Activated naive CD4-positive, alpha-beta T cell treated with anti-CD3 and anti-CD28 coated beads for 36 hours (primary cell): Measurements from ENCODE around the gene BCL7C. TPM values are rescaled to one million over a fixed set of nuclear protein-coding genes. Genes with fewer than 3 reads are reported as not detected.

Experiments
- CTCF ChIA-PET: fragments of 350-600 bp; sonication (Branson Sonifier 250); formaldehyde crosslinking; loops from one replicate; lab custom pipeline; 2021; ENCODE audit warnings: antibody characterized with exemption; lab: Charles Lee
- DNase-seq: peaks from one replicate; pipeline ENCODE4 v3.0.0-alpha.2; 2020
- H3K27ac Mint-ChIP-seq: one replicate; pipeline ENCODE4 v1.8.0; 2021; ENCODE audit warnings: mild to moderate bottlenecking, mixed read lengths
- H3K27me3 Mint-ChIP-seq: one replicate; pipeline ENCODE4 v1.8.0; 2021; ENCODE audit warnings: low read depth, mixed read lengths
- H3K36me3 Mint-ChIP-seq: one replicate; pipeline ENCODE4 v1.8.0; 2021; ENCODE audit warnings: low read depth, mixed read lengths
- H3K4me1 Mint-ChIP-seq: one replicate; pipeline ENCODE4 v1.8.0; 2021; ENCODE audit warnings: low read depth, mixed read lengths
- H3K4me3 Mint-ChIP-seq: one replicate; pipeline ENCODE4 v1.8.0; 2021; ENCODE audit warnings: mild to moderate bottlenecking, moderate library complexity, mixed read lengths
- H3K9me3 Mint-ChIP-seq: one replicate; pipeline ENCODE4 v1.8.0; 2021; ENCODE audit warnings: mixed read lengths
- intact Hi-C: fragments of 100-400 bp; cut with micrococcal nuclease; formaldehyde crosslinking; loops from one replicate; pipeline ENCODE4 v1.15.1; 2023
- total RNA-seq, 2 experiments: library from RNA; stranded (reverse); gene quantifications; one replicate each; pipeline ENCODE4 v1.2.3, GENCODE V29; 2021

Gene BCL7C
- total RNA-seq, 2 experiments from 2014 or later, result 18.1 to 18.6 TPM

DNA sequence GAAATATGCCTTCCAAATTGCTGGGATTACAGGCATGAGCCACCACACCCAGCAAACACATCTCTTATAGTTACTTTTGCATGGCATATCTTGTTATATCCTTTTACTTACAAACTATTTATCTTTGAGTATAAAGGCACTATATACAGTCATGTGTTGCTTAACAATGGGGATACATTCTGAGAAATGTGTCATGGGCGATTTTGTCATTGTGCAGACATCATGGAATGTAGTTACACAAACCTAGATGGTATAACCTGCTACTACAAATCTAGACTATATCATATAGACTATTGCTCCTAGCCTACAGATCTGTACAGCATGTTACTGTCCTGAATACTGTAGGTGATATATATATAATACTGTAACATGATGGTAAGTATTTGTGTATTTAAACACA lies 43.6 kb downstream of the BCL7C start:
- H3K27ac Mint-ChIP-seq, result no peak overlapping the region
- CTCF ChIA-PET, result interaction anchor here (0.6 to 0.9 kb wide), 2 partner anchors 70 to 94 kb away, joined by 3 to 4 read pairs; no protein-coding TSS in a partner anchor

DNA sequence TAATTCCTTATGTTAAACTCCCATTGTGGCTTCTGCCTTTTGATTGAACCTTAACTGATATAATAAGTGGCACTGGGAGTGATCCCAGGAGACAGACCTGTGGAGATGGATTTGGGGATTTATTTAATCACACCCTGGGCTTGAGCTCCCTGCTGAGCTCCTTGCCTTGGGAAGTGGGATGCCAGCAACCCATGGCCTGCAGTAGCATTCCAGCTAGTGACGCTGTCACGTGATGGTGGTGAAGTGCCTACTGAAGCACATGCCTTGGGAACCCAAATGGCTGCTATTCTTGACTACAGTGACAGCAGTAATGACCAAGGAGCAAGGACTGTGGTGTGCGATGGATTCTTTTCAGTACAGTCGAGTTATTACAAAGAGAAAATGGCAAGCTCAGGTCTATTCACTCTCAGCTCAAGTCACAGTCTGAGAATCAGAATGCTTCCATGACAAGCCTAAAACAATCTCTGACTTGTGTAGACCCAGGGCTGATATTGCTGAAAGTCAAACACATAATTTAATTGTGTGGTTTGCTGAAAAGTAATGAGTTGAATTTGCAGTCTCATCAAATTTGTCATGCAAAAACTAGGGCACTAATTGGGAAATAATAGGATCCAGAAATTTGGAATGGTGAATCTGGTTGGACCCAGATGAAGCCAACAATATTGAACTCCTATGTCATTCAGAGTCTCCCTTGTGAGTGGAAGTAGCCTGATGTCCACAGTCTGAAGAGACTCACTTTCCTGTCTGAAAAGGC lies 47.1 kb downstream of the BCL7C start:
- intact Hi-C loops, result no loop called here
- CTCF ChIA-PET, result interaction anchor here (1.0 to 5.0 kb wide), 7 partner anchors 20 to 95 kb away, joined by 3 to 94 read pairs (median 22); no protein-coding TSS in a partner anchor
- no peak for DNase-seq
- no peaks in the 10 kb centered on the region for H3K27me3 Mint-ChIP-seq
- H3K9me3 Mint-ChIP-seq, result no peaks in the 10 kb centered on the region
- H3K36me3 Mint-ChIP-seq, result no peaks in the 10 kb centered on the region
- no peak overlapping the region for H3K27ac Mint-ChIP-seq
- H3K4me1 Mint-ChIP-seq, result peaks cover 8% of the 10 kb centered on the region
- H3K4me3 Mint-ChIP-seq, result no peak overlapping the region

More for the DNA sequence above, 43.6 kb downstream of the BCL7C start:
- no peaks in the 10 kb centered on the region for H3K36me3 Mint-ChIP-seq
- intact Hi-C loops, result no loop called here
- H3K27me3 Mint-ChIP-seq, result no peaks in the 10 kb centered on the region
- H3K9me3 Mint-ChIP-seq, result no peaks in the 10 kb centered on the region
- no peak for DNase-seq
- H3K4me1 Mint-ChIP-seq, result no peaks in the 10 kb centered on the region
- H3K4me3 Mint-ChIP-seq, result no peak overlapping the region

DNA sequence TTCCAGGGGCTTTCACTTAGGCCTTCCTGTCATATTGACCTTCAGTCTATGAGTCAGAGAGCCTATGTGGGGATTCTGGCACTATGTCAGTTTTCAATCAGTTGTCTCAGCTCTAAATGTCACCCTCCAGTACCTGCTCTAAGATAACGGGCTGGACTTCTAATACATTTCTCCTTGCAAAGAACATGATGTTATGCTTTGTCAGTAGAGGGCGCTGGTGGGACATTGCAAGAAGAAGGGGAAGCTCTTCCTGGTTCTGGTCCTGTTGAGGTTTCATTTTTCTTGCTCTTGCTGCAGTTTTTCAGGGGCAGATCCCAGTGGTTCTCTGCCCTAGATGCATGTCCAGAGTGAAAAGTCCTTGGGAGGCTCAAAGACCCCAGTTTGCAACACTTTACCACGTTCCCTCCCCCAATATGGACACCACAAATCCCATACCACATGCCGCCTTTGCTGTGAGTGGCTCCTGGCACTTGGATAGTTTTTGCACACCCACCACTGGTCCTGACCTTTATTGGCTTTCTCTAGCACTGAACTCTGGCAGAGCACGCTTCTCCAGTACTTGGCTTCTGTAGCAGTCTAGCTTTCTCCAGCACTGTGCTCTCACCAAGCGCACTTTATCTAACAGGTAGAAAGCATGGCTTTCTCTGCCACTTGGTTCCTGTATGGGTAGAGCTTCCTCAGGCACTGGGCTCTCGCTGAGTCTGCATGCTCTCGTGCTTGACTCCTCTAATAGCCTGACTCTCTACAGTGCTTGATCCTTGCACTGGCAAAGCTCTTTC lies 49.0 kb downstream of the BCL7C start:
- H3K36me3 Mint-ChIP-seq, result no peaks in the 10 kb centered on the region
- no peak overlapping the region for H3K4me3 Mint-ChIP-seq
- H3K9me3 Mint-ChIP-seq, result no peaks in the 10 kb centered on the region
- peak; percentile 93 for DNase-seq
- peaks cover 8% of the 10 kb centered on the region for H3K4me1 Mint-ChIP-seq
- H3K27me3 Mint-ChIP-seq, result no peaks in the 10 kb centered on the region
- H3K27ac Mint-ChIP-seq, result no peak overlapping the region
- CTCF ChIA-PET, result interaction anchor here (0.6 to 5.0 kb wide), 39 partner anchors 9 to 148 kb away, joined by 3 to 94 read pairs (median 5); partner anchors contain the start of gene PHKG2
- intact Hi-C loops, result loop anchor here (1.0 to 2.0 kb wide), 5 partner anchors 30 to 97 kb away; partner anchors contain the start of gene BCL7C

DNA sequence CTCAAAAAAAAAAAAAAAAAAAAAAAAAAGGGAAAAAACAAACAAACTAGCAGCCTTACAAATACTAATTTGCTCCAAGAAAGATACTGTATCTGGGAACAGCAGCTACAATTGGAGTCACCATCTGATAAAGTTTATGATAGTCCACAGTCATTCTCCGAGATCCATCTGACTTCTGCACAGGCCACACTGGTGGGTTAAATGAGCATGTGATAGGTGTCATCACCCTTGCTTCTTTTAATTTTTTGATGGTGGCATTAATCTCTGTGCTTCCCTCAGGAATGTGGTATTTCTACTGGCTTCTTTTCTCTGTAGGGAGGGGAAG lies 49.6 kb downstream of the BCL7C start:
- no peaks in the 10 kb centered on the region for H3K36me3 Mint-ChIP-seq
- CTCF ChIA-PET, result interaction anchor here (0.6 to 5.0 kb wide), 28 partner anchors 10 to 110 kb away, joined by 3 to 94 read pairs (median 7); partner anchors contain the start of gene PHKG2
- no peak overlapping the region for H3K4me3 Mint-ChIP-seq
- H3K27me3 Mint-ChIP-seq, result no peaks in the 10 kb centered on the region
- no peak for DNase-seq
- peaks cover 8% of the 10 kb centered on the region for H3K4me1 Mint-ChIP-seq
- H3K27ac Mint-ChIP-seq, result no peak overlapping the region
- H3K9me3 Mint-ChIP-seq, result no peaks in the 10 kb centered on the region
- intact Hi-C loops, result loop anchor here (1.0 to 2.0 kb wide), 5 partner anchors 30 to 98 kb away; partner anchors contain the start of gene BCL7C

DNA sequence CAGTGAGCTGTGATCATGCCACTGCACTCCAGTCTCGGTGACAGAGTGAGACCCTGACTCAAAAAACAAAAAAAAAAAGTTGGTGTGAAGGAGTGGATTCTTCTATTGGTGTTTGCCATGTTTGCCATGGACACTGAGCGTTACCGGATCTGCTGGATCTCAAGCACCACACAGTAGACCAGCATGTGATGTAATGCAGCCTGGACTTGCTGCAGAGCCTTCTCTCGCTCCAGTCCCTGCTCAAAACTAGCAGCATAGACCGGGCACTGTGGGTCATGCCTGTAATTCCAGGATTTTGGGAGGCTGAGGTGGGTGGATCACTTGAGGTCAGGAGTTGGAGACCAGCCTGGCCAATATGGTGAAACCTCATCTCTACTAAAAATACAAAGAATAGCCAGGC lies 50.4 kb downstream of the BCL7C start:
- no peak overlapping the region for H3K27ac Mint-ChIP-seq
- DNase-seq, result no peak
- intact Hi-C loops, result no loop called here
- no peak overlapping the region for H3K4me3 Mint-ChIP-seq
- H3K27me3 Mint-ChIP-seq, result no peaks in the 10 kb centered on the region
- no peaks in the 10 kb centered on the region for H3K9me3 Mint-ChIP-seq
- CTCF ChIA-PET, result interaction anchor here (0.7 to 5.0 kb wide), 7 partner anchors 9 to 101 kb away, joined by 3 to 94 read pairs (median 8); no protein-coding TSS in a partner anchor
- no peaks in the 10 kb centered on the region for H3K36me3 Mint-ChIP-seq
- peaks cover 8% of the 10 kb centered on the region for H3K4me1 Mint-ChIP-seq

DNA sequence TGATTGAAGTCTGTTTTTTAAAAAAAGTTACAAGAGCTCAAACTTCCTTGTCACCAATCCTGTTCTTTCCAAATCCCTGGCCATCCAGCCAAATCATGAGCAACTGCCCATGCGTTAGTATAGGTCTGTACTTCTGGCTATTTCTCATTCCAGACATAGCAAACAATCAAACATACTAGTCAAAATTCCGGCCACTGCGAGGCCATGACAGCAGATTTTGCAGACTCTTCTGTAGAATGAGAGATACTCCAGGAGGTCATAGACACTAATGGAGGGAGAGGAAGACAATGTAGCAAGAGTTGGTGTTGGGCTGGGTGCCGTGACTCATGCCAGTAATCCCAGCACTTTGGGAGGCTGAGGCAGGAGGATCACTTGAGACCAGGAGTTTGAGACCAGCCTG lies 50.9 kb downstream of the BCL7C start:
- H3K9me3 Mint-ChIP-seq, result no peaks in the 10 kb centered on the region
- no peaks in the 10 kb centered on the region for H3K36me3 Mint-ChIP-seq
- intact Hi-C loops, result no loop called here
- H3K27ac Mint-ChIP-seq, result no peak overlapping the region
- H3K27me3 Mint-ChIP-seq, result no peaks in the 10 kb centered on the region
- H3K4me3 Mint-ChIP-seq, result no peak overlapping the region
- CTCF ChIA-PET, result interaction anchor here (0.7 to 5.0 kb wide), 5 partner anchors 9 to 98 kb away, joined by 3 to 94 read pairs (median 38); no protein-coding TSS in a partner anchor
- DNase-seq, result no peak
- peaks cover 8% of the 10 kb centered on the region for H3K4me1 Mint-ChIP-seq

GRCh38 chr16:30841332-30841731 lies 52.5 kb downstream of the BCL7C start:
- CTCF ChIA-PET, result no interaction called here
- Mint-ChIP-seq H3K36me3 (no peaks in the 10 kb centered on the region), H3K27ac (no peak overlapping the region), H3K27me3 (no peaks in the 10 kb centered on the region), H3K4me3 (no peak overlapping the region), H3K9me3 (no peaks in the 10 kb centered on the region), H3K4me1 (peaks cover 8% of the 10 kb centered on the region)
- DNase-seq, result no peak
- intact Hi-C loops, result no loop called here

DNA sequence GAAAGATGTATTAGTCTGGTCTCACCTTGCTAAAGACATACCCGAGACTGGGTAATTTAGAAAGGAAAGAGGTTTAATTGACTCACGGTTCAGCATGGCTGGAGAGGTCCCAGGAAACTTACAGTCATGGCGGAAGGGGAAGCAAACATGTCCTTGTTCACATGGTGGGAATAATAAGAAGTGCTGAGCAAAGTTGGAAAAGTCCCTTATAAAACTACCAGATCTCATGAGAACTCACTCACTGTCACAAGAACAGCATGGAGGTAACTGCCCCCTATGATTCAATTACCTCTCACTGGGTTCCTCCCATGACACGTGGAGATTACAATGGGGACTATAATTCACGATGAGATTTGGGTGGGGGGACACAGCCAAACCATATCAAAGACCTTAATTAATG lies 53.3 kb downstream of the BCL7C start:
- peaks cover 8% of the 10 kb centered on the region for H3K4me1 Mint-ChIP-seq
- H3K4me3 Mint-ChIP-seq, result no peak overlapping the region
- H3K27me3 Mint-ChIP-seq, result no peaks in the 10 kb centered on the region
- CTCF ChIA-PET, result interaction anchor here (1.6 kb wide), 1 partner anchor 26 kb away, joined by 4 read pairs; no protein-coding TSS in a partner anchor
- no peaks in the 10 kb centered on the region for H3K36me3 Mint-ChIP-seq
- intact Hi-C loops, result no loop called here
- no peaks in the 10 kb centered on the region for H3K9me3 Mint-ChIP-seq
- no peak overlapping the region for H3K27ac Mint-ChIP-seq
- DNase-seq, result no peak

GRCh38 chr16:30839523-30840227 lies 54.2 kb downstream of the BCL7C start:
- DNase-seq, result no peak
- peaks cover 2% of the 10 kb centered on the region for H3K4me1 Mint-ChIP-seq
- no peaks in the 10 kb centered on the region for H3K27me3 Mint-ChIP-seq
- no peaks in the 10 kb centered on the region for H3K36me3 Mint-ChIP-seq
- no peak overlapping the region for H3K27ac Mint-ChIP-seq
- CTCF ChIA-PET, result interaction anchor here (0.7 to 1.6 kb wide), 5 partner anchors 26 to 102 kb away, joined by 4 to 5 read pairs (median 4); no protein-coding TSS in a partner anchor
- no peak overlapping the region for H3K4me3 Mint-ChIP-seq
- H3K9me3 Mint-ChIP-seq, result no peaks in the 10 kb centered on the region
- intact Hi-C loops, result no loop called here

GRCh38 chr16:30838876-30839471 lies 54.9 kb downstream of the BCL7C start:
- Mint-ChIP-seq H3K27me3 (no peaks in the 10 kb centered on the region), H3K36me3 (no peaks in the 10 kb centered on the region), H3K4me3 (no peak overlapping the region), H3K4me1 (no peaks in the 10 kb centered on the region), H3K9me3 (no peaks in the 10 kb centered on the region), H3K27ac (no peak overlapping the region)
- intact Hi-C loops, result no loop called here
- DNase-seq, result no peak
- CTCF ChIA-PET, result interaction anchor here (1.0 to 1.6 kb wide), 4 partner anchors 25 to 103 kb away, joined by 4 to 5 read pairs (median 4); no protein-coding TSS in a partner anchor

- CTCF ChIA-PET, result interaction anchor here (0.6 to 1.3 kb wide), 3 partner anchors 74 to 363 kb away, joined by 3 to 5 read pairs (median 3); no protein-coding TSS in a partner anchor
- no peak for DNase-seq
- Mint-ChIP-seq H3K9me3 (no peaks in the 10 kb centered on the region), H3K27ac (no peak overlapping the region), H3K4me1 (no peaks in the 10 kb centered on the region), H3K27me3 (no peaks in the 10 kb centered on the region), H3K4me3 (no peak overlapping the region), H3K36me3 (no peaks in the 10 kb centered on the region)
- intact Hi-C loops, result no loop called here
These were observed 56.0 kb downstream of the BCL7C start for GRCh38 chr16:30837904-30838303.
